ENCODE results near the gene TINAGL1. TPM values are rescaled to one million over a fixed set of nuclear protein-coding genes. Genes with fewer than 3 reads are reported as not detected.

The TINAGL1 gene
- total and polyA plus RNA-seq, 9 donors: 27.1 to 57.3 (median 31.4) TPM

GRCh38 chr1:31581821-31582810 is 5.8 kb downstream of the TINAGL1 start:
- peaks cover 39% of the 10 kb centered on the region for H3K4me1 ChIP-seq (ENCODE audit: insufficient read depth)
- H3K4me3 ChIP-seq: no peak overlapping the region
- TF ChIP-seq CTCF (IDR thresholded peaks at IDR 0.05): no peak
- TF ChIP-seq EP300 (IDR thresholded peaks at IDR 0.05): no peak
- no peak for TF ChIP-seq POLR2A (IDR thresholded peaks at IDR 0.05)
- no peaks in the 10 kb centered on the region for H3K9me3 ChIP-seq
- intact Hi-C loops (cut with DNase I): loop anchor here in 1 of 4 donors (10.0 kb wide), 1 partner anchor 63 kb away; the partner anchor contains the start of gene PEF1
- no peak for DNase-seq
- H3K27ac ChIP-seq: peak overlapping the region; percentile 71 to 79
- H3K27me3 ChIP-seq: no peaks in the 10 kb centered on the region
- H3K36me3 ChIP-seq: no peaks in the 10 kb centered on the region
- 79 to 82% (median 79%) methylated on average over 12 of the region's 12 CpGs for WGBS, 3 donors

GRCh38 chr1:31583082-31583994 is 7.0 kb downstream of the TINAGL1 start:
- intact Hi-C loops (cut with DNase I): loop anchor here in 1 of 4 donors (10.0 kb wide), 1 partner anchor 61 kb away; the partner anchor contains the start of gene PEF1
- H3K4me1 ChIP-seq (ENCODE audit: insufficient read depth): peaks cover 46% of the 10 kb centered on the region
- peak overlapping the region; percentile 71 to 85 for H3K27ac ChIP-seq
- H3K9me3 ChIP-seq: no peaks in the 10 kb centered on the region
- peak; percentile 60 to 78 (median 75) for DNase-seq
- TF ChIP-seq CTCF (IDR thresholded peaks at IDR 0.05) (no peak), EP300 (IDR thresholded peaks at IDR 0.05) (no peak), POLR2A (IDR thresholded peaks at IDR 0.05) (no peak)
- WGBS, 3 donors: 54 to 70% (median 63%) methylated on average over 16 of the region's 16 CpGs
- H3K4me3 ChIP-seq: no peak overlapping the region
- no peaks in the 10 kb centered on the region for H3K36me3 ChIP-seq
- no peaks in the 10 kb centered on the region for H3K27me3 ChIP-seq

GRCh38 chr1:31583995-31584868 is 7.9 kb downstream of the TINAGL1 start:
- WGBS, 3 donors: 30 to 45% (median 36%) methylated on average over 13 of the region's 13 CpGs
- peaks cover 48% of the 10 kb centered on the region for H3K4me1 ChIP-seq (ENCODE audit: insufficient read depth)
- no peaks in the 10 kb centered on the region for H3K36me3 ChIP-seq
- peak; percentile 86 to 96 (median 91) for DNase-seq
- H3K27ac ChIP-seq: peak overlapping the region; percentile 71 to 85
- intact Hi-C loops (cut with DNase I): loop anchor here in 1 of 4 donors (10.0 kb wide), 1 partner anchor 61 kb away; the partner anchor contains the start of gene PEF1
- no peaks in the 10 kb centered on the region for H3K9me3 ChIP-seq
- H3K27me3 ChIP-seq: no peaks in the 10 kb centered on the region
- no peak overlapping the region for H3K4me3 ChIP-seq
- no peak for TF ChIP-seq POLR2A (IDR thresholded peaks at IDR 0.05)
- no peak for TF ChIP-seq CTCF (IDR thresholded peaks at IDR 0.05)
- TF ChIP-seq EP300 (IDR thresholded peaks at IDR 0.05): no peak

Measured in ovary (tissue), 9 donors.